Omental fat pad (tissue), 4 donors: ENCODE measurements around the gene RIPOR1. TPM values are rescaled to one million over a fixed set of nuclear protein-coding genes. Genes with fewer than 3 reads are reported as not detected.
A peak's percentile ranks its signal among the peaks of the same experiment; 100 is the strongest.
"Not testable (repeated sequence)": the region's sequence is repeated elsewhere in the genome, so short reads cannot be mapped to it uniquely, and the experiment has no call there.

ENCODE experiments used
- ATAC-seq: fragments of 150-250 bp; one replicate; pipeline ENCODE4 v1.9.1; 2016; ENCODE audit warnings: mild to moderate bottlenecking, moderate library complexity; ENCODE audit not compliant: low FRiP score
- DNase-seq: peaks from one replicate; pipeline ENCODE4 v3.0.0-alpha.2; 2019; ENCODE audit warnings: low spot score
- CTCF ChIP-seq, 3 donors: fragments of 450-650 bp; IDR thresholded peaks; one replicate each; pipeline ENCODE4 v1.5.1; 2016 to 2017; ENCODE audit warnings: antibody characterized with exemption in 3 of 3, mild to moderate bottlenecking in 3 of 3, moderate library complexity in 2 of 3
- total RNA-seq, 4 donors: library from RNA; depleted of rRNA; stranded (reverse); fragments of >200 nt; gene quantifications; one replicate each; pipeline ENCODE4 v1.1.0, GENCODE V29; 2016

Gene RIPOR1
- total RNA-seq, 4 donors from 2014 or later: 27.4 to 91.1 (median 64.8) TPM

DNA sequence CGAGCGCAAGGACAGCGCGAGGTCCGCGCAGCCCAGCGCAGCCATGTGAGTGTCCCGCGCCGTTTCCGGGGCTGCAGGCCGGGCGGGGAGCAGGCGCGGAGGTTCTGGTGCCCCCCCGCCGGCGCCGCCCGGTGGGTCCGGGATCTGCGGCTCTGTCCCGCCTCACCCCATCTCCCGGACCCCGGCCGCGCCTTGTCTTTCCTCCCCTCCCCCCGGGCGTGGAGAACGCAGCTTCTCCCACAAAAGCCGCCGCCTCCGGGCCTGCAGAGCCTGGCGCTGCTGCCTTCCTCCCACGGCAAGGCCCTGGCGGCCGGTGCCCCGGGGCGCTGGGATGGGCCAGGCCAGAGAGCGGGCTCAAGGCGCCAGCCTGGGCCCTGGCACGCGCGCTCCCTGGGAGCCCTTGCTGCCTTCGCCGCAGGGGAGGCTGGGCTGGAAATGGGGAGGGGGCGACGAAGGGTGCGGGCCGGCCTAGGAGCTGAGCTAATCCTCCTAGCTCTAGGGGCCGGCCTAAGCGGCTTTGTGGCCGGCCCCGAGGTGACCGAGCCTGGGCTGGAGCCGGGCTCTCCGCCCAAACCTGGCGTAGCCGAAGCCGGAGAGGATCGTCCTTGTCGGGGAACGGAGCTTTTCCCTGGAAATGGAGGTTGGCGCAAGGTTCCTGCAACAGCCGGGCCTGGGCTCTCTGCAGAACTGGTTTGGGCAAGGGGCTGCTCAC, 397 bp downstream of the RIPOR1 start:
- ATAC-seq: peak; percentile 15
- no peak for DNase-seq
- TF ChIP-seq CTCF (IDR thresholded peaks at IDR 0.05): no peak

GRCh38 chr16:67529582-67530012, 968 bp downstream of the RIPOR1 start:
- DNase-seq (no peak), ATAC-seq (peak; percentile 5)
- TF ChIP-seq CTCF (IDR thresholded peaks at IDR 0.05): no peak

DNA sequence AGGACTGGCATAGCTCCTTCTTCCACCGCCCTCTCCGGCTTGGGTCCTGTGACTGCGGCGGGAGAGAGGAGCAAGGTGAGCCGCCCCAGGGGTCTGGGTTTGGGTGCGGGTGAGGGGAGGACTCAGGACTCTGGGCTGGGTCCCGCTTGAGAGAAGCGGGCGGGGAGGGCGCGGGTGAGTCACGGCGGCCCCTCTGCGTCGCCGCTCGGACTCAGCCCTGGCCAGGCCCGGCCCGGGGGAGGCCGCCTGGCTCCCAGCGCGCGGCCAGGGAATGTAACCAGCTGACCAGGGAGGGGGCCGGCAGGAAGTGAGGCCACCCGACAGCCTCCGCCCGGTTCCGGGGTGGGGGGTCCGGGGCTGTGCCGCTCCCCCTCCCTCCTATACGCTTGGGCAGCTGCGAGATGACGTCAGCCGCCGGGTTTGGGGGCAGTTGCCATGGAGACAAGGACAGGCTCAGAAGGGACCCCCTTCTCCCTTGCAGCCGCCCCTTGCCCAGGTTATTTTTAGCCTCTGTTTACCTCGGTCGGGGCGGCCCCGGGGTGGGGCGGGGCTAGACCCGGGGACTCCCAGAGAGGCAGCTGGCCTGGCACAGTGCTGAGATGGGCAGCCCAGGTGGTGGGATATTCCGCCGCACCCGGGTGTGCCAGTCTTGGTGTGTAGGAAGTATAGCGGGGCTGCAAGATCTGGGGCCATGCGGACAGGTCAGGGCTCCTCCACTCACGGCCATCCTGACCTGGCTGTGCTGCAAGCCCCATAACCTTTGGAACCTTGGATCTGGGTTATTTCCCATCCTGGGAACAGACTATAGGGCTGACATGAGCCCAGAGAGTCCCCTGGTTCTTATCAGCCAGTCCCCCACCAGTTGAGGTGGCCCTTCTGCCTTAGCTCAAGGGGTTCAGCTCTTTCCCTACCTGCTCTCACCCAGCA, 1.6 kb downstream of the RIPOR1 start:
- peak; percentile 80 for ATAC-seq
- DNase-seq: no peak
- TF ChIP-seq CTCF (IDR thresholded peaks at IDR 0.05): no peak

DNA sequence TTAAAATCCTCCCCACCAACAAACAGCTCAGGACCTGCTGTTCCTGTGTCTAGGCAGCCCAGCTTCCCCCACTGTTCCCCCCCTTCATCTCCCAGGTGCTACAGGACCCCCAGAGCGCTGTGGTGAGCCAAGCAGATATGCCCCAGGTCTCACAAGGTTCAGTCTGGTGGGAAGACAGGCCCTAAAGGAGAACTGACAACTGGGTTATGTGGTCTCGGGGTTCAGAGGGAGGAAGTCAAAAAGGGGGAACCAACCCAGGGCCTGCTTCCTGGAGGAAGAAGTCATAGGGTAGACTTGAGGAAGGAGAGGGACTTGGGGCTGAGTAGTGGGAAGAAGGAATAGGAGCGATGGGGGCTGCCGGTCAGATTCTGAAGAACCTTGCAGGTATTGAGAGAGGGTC, 2.6 kb downstream of the RIPOR1 start:
- TF ChIP-seq CTCF (IDR thresholded peaks at IDR 0.05): no peak
- DNase-seq (no peak), ATAC-seq (no peak)

GRCh38 chr16:67533024-67533560, 4.5 kb downstream of the RIPOR1 start:
- DNase-seq (no peak), ATAC-seq (no peak)
- no peak for TF ChIP-seq CTCF (IDR thresholded peaks at IDR 0.05)

- not testable (repeated sequence) for ATAC-seq, DNase-seq
Observed at GRCh38 chr16:67533987-67534386, 5.4 kb downstream of the RIPOR1 start.

DNA sequence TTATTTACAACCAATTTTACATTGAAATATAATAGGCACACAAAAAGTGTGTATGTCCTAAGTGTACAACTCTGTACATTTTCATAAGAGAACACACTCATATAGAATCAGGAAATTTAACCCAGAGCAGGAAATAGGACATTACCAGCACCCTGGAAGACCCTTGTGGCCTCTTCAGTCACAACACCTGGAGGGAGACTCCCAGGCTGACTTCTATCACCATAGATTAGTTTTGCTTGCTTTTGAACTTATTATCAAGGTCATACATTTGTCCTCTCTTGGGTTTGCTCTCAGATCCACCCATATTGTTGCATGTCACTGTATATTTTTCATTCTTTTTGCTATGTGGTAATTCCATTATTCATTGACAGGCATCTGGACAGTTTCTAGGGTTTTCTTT, 5.8 kb downstream of the RIPOR1 start:
- DNase-seq: no peak
- no peak for ATAC-seq
- no peak for TF ChIP-seq CTCF (IDR thresholded peaks at IDR 0.05)
